CD4-positive, alpha-beta T cell treated with Interleukin-2 at 100 ng/mL for 4 hours (primary cell): ENCODE results near the gene HLA-DPB1.
A peak's percentile ranks its signal among the peaks of the same experiment; 100 is the strongest.
"Not testable (repeated sequence)": the region's sequence is repeated elsewhere in the genome, so short reads cannot be mapped to it uniquely, and the experiment has no call there.

ENCODE experiments used
- DNase-seq: peaks from one replicate; pipeline ENCODE4 v3.0.0-alpha.2; 2020; ENCODE audit warnings: low spot score

The HLA-DPB1 gene

GRCh38 chr6:33071569-33071968, 4.2 kb upstream of the HLA-DPB1 start:
- no peak for DNase-seq

DNA sequence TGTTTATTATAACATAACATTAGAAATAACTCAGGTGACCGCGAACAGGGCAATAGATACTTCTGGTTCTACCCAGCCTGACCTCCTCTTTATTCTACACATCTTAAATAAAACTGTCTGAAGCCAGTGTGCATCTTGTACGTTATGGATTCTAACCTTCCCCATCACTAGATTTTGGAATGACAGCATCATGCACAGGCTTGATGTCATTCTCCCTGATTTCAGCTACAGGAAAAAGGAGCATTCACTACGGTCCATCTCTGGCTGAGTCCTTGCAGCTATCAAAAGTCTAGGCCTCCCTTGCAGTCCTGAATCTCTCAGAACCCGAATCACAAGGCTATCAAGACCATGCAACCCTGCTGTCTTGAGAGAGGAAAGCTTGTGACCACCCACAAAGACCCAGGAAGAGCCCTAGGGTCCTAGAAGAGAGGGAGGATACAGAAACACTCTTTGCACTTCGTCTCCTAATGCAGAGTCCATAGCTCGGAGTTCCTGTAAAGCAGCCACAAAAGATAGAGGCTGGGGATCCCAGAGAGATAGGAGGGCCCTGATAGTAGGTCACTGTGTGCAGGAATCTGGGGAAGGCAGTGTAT, 3.2 kb upstream of the HLA-DPB1 start:
- DNase-seq = no peak

GRCh38 chr6:33073431-33073871, 2.3 kb upstream of the HLA-DPB1 start, which contains the start of gene HLA-DPA1:
TSS of gene HLA-DPA1 (minus strand) at chr6:33073649.
- DNase-seq = peak; percentile 68

GRCh38 chr6:33075208-33075567, 602 bp upstream of the HLA-DPB1 start:
- DNase-seq = no peak

- no peak for DNase-seq
These were observed 680 bp downstream of the HLA-DPB1 start for GRCh38 chr6:33076406-33076934.

DNA sequence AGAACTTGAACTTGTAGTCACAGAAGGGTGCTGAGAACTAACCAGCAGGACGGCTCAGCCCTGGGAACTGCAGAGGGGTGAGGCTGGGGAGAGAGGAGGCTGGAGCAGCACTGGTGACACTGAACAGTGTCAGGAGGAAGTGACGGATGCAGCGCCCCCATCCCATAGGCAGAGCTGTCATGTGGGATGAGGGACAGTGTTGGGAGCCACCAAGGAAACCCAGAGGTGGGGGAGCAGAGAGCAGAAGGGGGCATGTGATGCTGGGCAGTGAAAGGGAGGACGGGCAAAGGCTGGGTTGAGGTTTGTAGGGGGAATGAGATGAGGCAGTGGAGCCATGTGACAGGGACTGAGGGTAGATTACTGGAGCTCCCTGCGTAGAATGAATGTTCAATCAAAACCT, 2.1 kb downstream of the HLA-DPB1 start:
- DNase-seq = no peak

DNA sequence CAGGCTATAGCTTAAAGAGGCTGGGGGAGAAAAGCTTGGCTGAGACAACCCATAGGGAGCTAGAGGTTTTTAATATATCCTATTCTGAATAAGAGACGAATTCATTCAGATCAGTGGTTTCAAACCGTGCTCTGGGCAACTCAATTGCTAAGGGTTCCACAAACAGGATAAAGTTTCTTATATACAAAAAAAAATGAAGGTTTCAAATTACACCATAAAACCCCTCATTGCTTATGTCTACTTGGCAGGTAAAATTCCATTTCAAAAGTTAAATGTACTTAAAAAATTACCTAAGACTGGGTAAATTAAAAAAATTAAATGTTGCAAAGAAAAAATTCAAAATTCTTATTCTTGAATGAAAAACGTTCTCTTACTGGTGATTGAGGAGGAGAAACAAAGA, 2.7 kb downstream of the HLA-DPB1 start:
- DNase-seq = no peak

DNA sequence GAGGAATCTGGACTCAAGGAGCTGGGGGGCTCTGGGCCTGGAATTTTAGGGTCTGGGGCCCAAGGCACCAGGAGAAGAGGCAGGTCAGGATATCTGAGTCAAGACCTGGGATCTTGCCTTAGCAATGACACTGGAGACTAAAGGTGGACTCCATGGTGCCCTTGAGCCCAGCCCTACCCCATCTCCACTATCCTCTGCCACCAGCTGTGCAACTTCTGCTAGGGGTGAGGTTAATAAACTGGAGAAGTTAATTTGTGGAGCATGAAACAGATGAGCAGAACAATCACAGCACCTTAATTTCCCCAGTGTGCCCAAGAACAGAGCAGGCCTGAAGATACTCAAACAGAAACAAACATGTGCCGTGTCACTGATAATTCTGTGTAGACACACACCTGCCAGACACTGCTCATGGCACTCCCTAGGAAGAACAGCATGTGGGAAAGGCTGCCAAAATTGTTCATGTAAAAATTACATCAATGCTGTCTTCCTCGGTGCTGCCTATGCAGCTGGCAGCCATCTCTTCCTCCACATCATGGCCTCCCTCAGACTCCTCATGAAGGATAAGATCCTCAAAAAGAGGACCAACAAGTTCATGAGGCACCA, 3.2 kb downstream of the HLA-DPB1 start:
- DNase-seq = no peak

DNA sequence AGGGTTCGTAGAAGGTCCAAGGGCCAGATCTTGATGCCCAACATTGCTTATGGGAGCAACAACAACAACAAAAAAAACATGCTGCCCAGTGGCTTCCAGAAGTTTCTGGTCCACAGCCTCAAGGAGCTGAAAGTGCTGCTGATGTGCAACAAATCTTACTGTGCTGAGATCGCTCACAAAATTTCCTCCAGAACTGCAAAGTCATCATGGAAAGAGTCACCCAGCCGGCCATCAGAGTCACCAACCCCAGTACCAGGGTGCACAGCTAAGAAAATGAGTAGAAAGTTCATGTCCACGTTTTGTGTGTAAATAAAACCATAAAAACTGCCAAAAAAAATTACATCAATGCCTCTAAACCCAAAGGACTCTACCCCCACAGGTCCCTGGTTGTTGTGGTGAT, 3.8 kb downstream of the HLA-DPB1 start:
- no peak for DNase-seq

GRCh38 chr6:33080127-33081089, 4.6 kb downstream of the HLA-DPB1 start:
- DNase-seq = no peak

DNA sequence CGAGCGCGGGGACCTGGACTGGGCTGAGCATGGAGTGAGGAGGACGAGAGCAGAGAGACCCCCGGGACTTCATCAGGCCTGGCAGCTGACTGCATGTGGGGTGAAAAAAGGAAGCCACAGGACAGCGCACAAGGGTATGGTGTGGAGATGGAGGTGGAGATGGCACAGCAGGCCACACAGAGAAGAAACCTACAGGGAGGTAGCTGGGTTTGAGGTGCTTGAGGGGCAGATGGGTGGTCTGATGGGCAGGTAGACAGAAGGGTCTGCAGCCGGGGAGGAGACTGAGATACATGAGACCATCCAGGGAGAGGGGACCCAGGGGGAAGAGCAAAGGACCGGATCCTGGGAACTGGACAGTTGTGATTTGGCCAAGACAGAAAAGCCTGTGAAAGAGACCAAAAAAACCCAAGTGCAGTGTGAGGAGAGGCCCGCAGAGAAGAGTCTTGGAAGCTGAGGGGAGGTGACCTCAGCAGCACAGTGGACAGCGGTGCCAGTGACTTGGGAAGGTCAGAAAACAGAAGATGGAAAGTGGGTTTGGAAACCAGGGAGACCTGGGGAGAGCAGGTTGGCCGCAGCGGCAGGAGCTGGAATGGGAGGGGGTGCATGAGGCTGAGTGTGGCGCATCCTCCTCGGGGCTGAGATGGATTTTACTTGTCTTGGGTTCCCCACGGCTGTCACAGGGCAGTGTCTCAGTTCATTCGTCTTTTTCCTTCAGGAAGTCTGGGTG, 5.5 kb downstream of the HLA-DPB1 start:
- DNase-seq = no peak

DNA sequence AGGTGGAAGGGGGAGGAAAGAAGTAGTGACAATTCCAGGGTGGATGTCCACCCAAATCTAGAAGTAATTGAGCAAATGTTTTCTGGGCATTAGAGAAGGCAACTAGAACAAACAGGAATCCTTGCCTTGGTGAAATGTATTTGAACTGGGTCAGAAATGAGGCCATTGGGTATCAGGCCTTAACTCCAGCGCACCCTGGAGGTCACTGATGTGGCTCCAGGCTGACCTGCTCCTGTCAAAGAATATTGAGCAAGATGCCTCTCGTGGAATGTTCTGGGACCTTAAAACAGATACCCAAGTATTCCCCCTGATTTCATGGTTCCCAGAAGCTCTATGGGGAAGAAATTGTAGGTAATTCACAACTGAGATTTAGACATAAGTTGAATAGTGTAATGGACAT, 6.9 kb downstream of the HLA-DPB1 start:
- DNase-seq = peak; percentile 17

- DNase-seq = no peak
These were observed 9.8 kb downstream of the HLA-DPB1 start for GRCh38 chr6:33085627-33086026.

DNA sequence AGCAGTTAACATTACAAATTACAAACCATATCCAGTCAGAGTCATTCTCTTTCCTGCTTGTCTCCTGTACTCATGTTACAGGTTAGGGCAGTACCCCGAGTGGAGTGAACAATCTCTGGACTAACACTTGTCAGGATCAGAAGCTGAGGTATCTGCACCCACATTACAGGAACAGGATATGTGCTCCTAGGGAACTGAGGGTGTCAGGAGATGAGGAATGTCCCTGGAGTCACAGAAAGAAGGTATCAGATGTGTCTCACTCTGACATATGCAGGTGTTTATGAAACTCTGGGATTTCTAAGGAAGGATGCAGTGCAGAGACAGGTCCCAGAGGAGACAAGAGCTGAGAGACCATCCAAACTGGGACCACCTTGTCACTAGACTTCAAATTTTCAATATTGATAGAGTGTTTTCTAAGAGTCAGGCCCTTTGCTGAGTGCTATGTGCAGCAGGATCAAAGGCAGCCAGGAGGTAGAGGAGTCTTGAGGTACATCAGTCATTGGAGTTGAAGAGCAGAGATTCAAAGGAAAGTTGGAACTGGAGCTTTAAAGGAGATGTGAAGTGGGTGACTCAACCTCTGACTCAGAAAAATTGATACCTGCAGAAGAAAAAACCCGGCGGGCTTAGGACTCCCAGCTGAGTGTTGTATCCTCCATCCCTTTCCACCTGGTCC, 12.6 kb downstream of the HLA-DPB1 start:
- DNase-seq = no peak

DNA sequence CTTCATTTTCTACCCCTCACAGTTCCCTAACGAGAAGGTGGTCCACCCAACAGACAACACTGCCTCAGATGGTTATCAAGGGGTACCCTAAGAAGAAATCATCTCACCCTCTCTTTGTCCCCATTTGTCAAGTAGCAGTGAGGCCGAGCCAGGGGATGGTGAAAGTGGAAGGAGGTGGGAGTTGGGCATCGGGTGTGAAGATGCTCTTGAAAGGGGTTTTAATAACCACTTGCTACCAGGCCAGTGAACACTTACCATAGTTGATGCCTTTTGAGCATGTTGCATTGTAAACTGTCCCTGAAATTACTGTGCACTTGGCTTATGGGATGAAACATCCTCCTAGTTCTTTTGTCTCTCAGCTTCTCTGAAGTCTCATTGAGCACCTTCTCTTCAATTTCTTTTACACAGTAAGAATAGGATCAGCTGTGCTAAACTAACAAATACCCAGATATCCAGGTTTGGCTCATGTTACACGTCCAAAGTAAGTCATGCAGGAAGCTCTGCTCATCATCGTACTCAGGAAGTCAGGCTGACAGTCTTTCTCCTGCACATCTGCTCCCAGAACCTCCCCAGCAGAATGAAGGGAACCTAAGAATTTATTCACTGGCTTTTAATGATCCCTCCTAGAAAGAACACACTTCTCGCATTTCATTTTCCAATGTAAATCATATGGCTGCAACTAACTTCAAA, 13.3 kb downstream of the HLA-DPB1 start:
- no peak for DNase-seq

- DNase-seq = peak; percentile 51
These were observed 16.2 kb downstream of the HLA-DPB1 start for GRCh38 chr6:33091957-33092356.

DNA sequence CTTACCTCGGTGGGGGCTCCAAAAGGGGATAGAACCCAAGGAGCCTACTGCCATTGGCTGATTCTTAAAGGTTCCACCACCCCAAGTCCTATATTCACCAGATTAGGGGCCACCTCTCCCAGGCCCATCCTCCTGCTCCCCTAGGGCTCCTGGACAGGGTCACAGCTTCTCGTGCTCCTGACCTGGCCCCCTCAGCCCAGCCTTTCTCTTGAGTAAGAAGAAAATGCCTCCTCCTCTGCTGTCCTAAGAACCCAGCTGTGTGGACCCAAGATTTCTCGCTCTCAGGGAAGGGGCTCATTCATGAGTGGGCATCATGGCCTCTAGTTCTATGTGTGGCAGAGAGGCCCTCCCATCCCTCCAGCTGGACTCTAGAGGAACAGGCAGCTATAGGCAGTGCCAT, 16.6 kb downstream of the HLA-DPB1 start:
- no peak for DNase-seq

DNA sequence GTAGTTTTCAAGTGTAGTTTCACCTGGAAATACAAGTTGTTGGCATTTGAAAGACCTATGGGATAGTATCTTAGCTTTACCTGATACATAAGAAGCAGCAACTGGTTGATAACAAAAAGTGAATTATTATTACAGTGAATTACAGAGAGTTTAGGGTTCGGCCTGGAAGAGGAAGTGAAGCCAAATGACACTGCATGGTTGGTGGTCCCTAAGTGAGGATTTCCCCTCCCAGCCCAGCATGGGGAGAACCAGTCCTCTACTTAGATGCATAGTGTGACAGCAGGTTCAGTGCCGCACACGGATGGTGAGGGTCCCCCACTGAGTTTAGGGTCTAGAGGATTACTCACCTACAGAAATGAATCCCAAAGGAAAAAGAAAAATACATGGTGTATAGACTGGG, 18.1 kb downstream of the HLA-DPB1 start:
- no peak for DNase-seq

- DNase-seq = no peak
These were observed 19.9 kb downstream of the HLA-DPB1 start for GRCh38 chr6:33095681-33096080.

GRCh38 chr6:33101121-33101737, 25.4 kb downstream of the HLA-DPB1 start:
- not testable (repeated sequence) for DNase-seq
